IMR-90 (cell line): Measurements from ENCODE around the gene ZCCHC3. TPM values are rescaled to one million over a fixed set of nuclear protein-coding genes. Genes with fewer than 3 reads are reported as not detected.

Source experiments
- ATAC-seq: fragments of 200-7000 bp; cut with Tn5 transposase; 2 replicates; pipeline ENCODE4 v1.9.1; 2020; ENCODE audit warnings: low read depth, mild to moderate bottlenecking, moderate library complexity
- BruUV-seq: library from RNA; stranded (reverse); fragments of 400-500 nt; replicated peaks from 2 replicates; lab custom pipeline; 2021; lab: Mats Ljungman, UMichigan
- CTCF ChIA-PET: fragments of 300-600 bp; formaldehyde crosslinking; extraction: SDS; loops from one replicate; lab custom pipeline; 2021; ENCODE audit warnings: antibody characterized with exemption; lab: Yijun Ruan, JAX
- POLR2A ChIA-PET: fragments of 300-600 bp; sonication (Branson Sonifier 250); formaldehyde crosslinking; loops from one replicate; lab custom pipeline; 2022; ENCODE audit warnings: antibody characterized with exemption; ENCODE audit not compliant: unreplicated experiment; lab: Charles Lee
- DNase-seq: peaks from one replicate; pipeline ENCODE4 v3.0.0; 2013
- H2AFZ ChIP-seq: replicated peaks from 2 replicates; pipeline ENCODE3; 2013; ENCODE audit warnings: low read length, mild to moderate bottlenecking; ENCODE audit not compliant: poor library complexity
- H2AK5ac ChIP-seq: 2 replicates; pipeline ENCODE4 v1.6.1; 2013; ENCODE audit warnings: low read depth, low read length, inconsistent platforms
- H2AK9ac ChIP-seq: replicated peaks from 2 replicates; pipeline ENCODE3; 2013; ENCODE audit warnings: mild to moderate bottlenecking, low read depth, low read length, moderate library complexity; ENCODE audit not compliant: poor library complexity
- H2BK120ac ChIP-seq: 2 replicates; pipeline ENCODE4 v1.6.1; 2013; ENCODE audit warnings: low read depth, low read length, inconsistent platforms
- H2BK15ac ChIP-seq: 3 replicates; pipeline ENCODE4 v1.6.1; 2013; ENCODE audit warnings: low read depth, low read length, inconsistent platforms
- H2BK20ac ChIP-seq: 2 replicates; pipeline ENCODE4 v1.6.1; 2013; ENCODE audit warnings: low read depth, mild to moderate bottlenecking, inconsistent platforms, low read length, moderate library complexity
- H2BK5ac ChIP-seq: 2 replicates; pipeline ENCODE4 v1.6.1; 2013; ENCODE audit warnings: mild to moderate bottlenecking, low read depth, low read length, inconsistent platforms; ENCODE audit not compliant: poor library complexity, severe bottlenecking
- H3K14ac ChIP-seq: replicated peaks from 2 replicates; pipeline ENCODE4 v1.6.1; 2013; ENCODE audit warnings: low read depth, low read length, inconsistent platforms
- H3K18ac ChIP-seq: 2 replicates; pipeline ENCODE4 v1.6.1; 2013; ENCODE audit warnings: low read depth, low read length, control low read depth
- H3K23ac ChIP-seq: 2 replicates; pipeline ENCODE4 v1.6.1; 2013; ENCODE audit warnings: low read depth, low read length, inconsistent platforms
- H3K27ac ChIP-seq: 2 replicates; pipeline ENCODE4 v1.5.1; 2013; ENCODE audit warnings: mild to moderate bottlenecking, control low read depth, low read length; ENCODE audit not compliant: insufficient read depth
- H3K27me3 ChIP-seq: 2 replicates; pipeline ENCODE4 v1.6.1; 2013; ENCODE audit warnings: low read length; ENCODE audit not compliant: control insufficient read depth, insufficient read depth
- H3K36me3 ChIP-seq: 2 replicates; pipeline ENCODE4 v1.6.1; 2013; ENCODE audit warnings: low read length, mixed read lengths; ENCODE audit not compliant: control insufficient read depth, insufficient read depth
- H3K4ac ChIP-seq: 2 replicates; pipeline ENCODE4 v1.6.1; 2013; ENCODE audit warnings: low read depth, low read length, inconsistent platforms
- H3K4me1 ChIP-seq: 2 replicates; pipeline ENCODE4 v1.6.1; 2013; ENCODE audit warnings: low read length, mixed read lengths; ENCODE audit not compliant: control insufficient read depth, insufficient read depth
- H3K4me2 ChIP-seq: 2 replicates; pipeline ENCODE4 v1.6.1; 2013; ENCODE audit warnings: low read depth, mild to moderate bottlenecking, control low read depth, low read length, moderate library complexity
- H3K4me3 ChIP-seq: 2 replicates; pipeline ENCODE4 v1.5.1; 2013; ENCODE audit warnings: low read depth, mild to moderate bottlenecking, control low read depth, low read length, moderate library complexity; ENCODE audit not compliant: insufficient read depth
- H3K56ac ChIP-seq: 2 replicates; pipeline ENCODE4 v1.6.1; 2013; ENCODE audit warnings: low read length, inconsistent platforms; ENCODE audit not compliant: insufficient read depth; ENCODE audit errors: extremely low read depth
- H3K79me1 ChIP-seq, 2 experiments: 2 replicates each; pipeline ENCODE4 v1.6.1; 2013; ENCODE audit warnings: low read length in 2 of 2, inconsistent platforms in 1 of 2, low read depth in 1 of 2
- H3K9ac ChIP-seq: 2 replicates; pipeline ENCODE4 v1.6.1; 2013; ENCODE audit warnings: low read depth, low read length, control low read depth
- H3K9me1 ChIP-seq: 2 replicates; pipeline ENCODE4 v1.6.1; 2013; ENCODE audit warnings: low read length, inconsistent platforms; ENCODE audit not compliant: insufficient read depth
- H3K9me3 ChIP-seq: 2 replicates; pipeline ENCODE4 v1.6.1; 2013; ENCODE audit warnings: low read length; ENCODE audit not compliant: control insufficient read depth, insufficient read depth
- H4K20me1 ChIP-seq: 2 replicates; pipeline ENCODE4 v1.6.1; 2013; ENCODE audit warnings: low read length, inconsistent platforms; ENCODE audit not compliant: insufficient read depth
- H4K5ac ChIP-seq: 2 replicates; pipeline ENCODE4 v1.6.1; 2013; ENCODE audit warnings: mild to moderate bottlenecking, low read depth, low read length, control low read depth
- H4K8ac ChIP-seq, 2 experiments: 2 replicates each; pipeline ENCODE4 v1.6.1; 2013; ENCODE audit warnings: low read depth in 2 of 2, low read length in 2 of 2, control low read depth in 1 of 2, inconsistent platforms in 1 of 2
- H4K91ac ChIP-seq: 2 replicates; pipeline ENCODE4 v1.6.1; 2013; ENCODE audit warnings: low read depth, low read length, inconsistent platforms; ENCODE audit not compliant: insufficient read depth
- CHD1 ChIP-seq: IDR thresholded peaks from 2 replicates; pipeline ENCODE4 v1.6.1; 2012; ENCODE audit warnings: low read depth, low read length, improper control_type of control experiment
- WGBS, 2 experiments: methylation state at CpG; one replicate each; pipeline versions ENCODE4 v1.1.5 to v1.1.7; 2013; ENCODE audit warnings: missing lambda C conversion rate in 2 of 2; ENCODE audit not compliant: insufficient read length in 1 of 2; ENCODE audit errors: extremely low coverage in 2 of 2; 5-methylcytosine and 5-hydroxymethylcytosine counted together
- dilution Hi-C: fragments of 300-500 bp; cut with HindIII; formaldehyde crosslinking; loops from one replicate; pipeline ENCODE4 v1.14.3; 2018; ENCODE audit warnings: low sequenced_read_pairs; ENCODE audit not compliant: unreplicated experiment
- in situ Hi-C: fragments of 300-500 bp; cut with MboI; formaldehyde crosslinking; loops from 3 replicates; pipeline ENCODE4 v1.14.3; 2019; ENCODE audit warnings: low sequenced_read_pairs, inconsistent platforms, mixed read lengths
- intact Hi-C: fragments of 100-400 bp; cut with micrococcal nuclease; formaldehyde crosslinking; loops from 2 replicates; pipeline ENCODE4 v1.10.0; 2022
- polyA plus RNA-seq, 3 experiments: library from polyadenylated mRNA; depleted of rRNA; stranded (reverse); fragments of >200 nt; gene quantifications; 2 replicates each; pipeline ENCODE4 v1.2.3, GENCODE V29; 2012; ENCODE audit warnings: low replicate concordance in 1 of 3
- total RNA-seq: library from RNA; depleted of rRNA; stranded (reverse); fragments of >200 nt; gene quantifications from 2 replicates; pipeline ENCODE4 v1.2.3, GENCODE V29; 2012
- TF ChIP-seq, protein P1 (sequence below): fragments of 150-350 bp; IDR thresholded peaks from 2 replicates; pipeline ENCODE4 v1.6.1; 2016; ENCODE audit warnings: low read depth, mild to moderate bottlenecking, low read length, moderate library complexity, borderline replicate concordance

ZCCHC3 gene
- total and polyA plus RNA-seq, 2 of the 4 experiments (the other 2 are of a cell fraction) = 8.2 to 10.9 TPM

DNA sequence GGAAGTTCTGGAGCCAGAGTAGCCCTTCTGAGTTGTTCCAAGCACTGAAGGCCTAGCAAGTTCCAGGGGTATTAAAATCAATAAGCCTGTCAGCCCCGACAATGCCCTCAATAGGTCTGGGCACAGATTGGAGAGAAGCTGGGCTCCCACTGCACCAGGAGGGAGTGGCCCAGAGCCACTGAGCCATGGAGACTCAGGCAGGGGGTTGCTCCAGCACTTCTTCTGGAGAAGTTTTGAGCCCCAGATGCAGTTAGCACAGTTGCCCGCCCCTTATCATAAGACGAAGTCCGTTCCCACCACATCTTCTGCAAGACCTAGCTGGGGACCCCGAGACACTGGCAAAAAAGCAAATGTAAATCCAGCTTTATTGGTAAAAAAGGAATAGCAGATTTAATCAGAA is 26.9 kb upstream of the ZCCHC3 start:
- ChIA-PET POLR2A (no interaction called here), CTCF (no interaction called here)
- Histone ChIP-seq H4K20me1 (no peaks in the 10 kb centered on the region), H3K23ac (no peak overlapping the region), H2BK5ac (no peak overlapping the region), H3K18ac (no peak overlapping the region), H3K9ac (no peak overlapping the region), H3K4me2 (no peak overlapping the region), H3K9me1 (no peaks in the 10 kb centered on the region; the same call in 1 of the 2 replicates), H3K9me3 (no peaks in the 10 kb centered on the region), H3K27ac (no peak overlapping the region), H2BK15ac (no peak overlapping the region), H3K4me1 (no peaks in the 10 kb centered on the region), H2AK9ac (no peak overlapping the region), H2BK20ac (no peak overlapping the region), H3K4me3 (no peak overlapping the region), H4K91ac (no peak overlapping the region), H3K79me1 (no peaks in the 10 kb centered on the region), H2AK5ac (no peak overlapping the region), H2AFZ (no peak overlapping the region), H3K56ac (no peak overlapping the region), H4K5ac (no peak overlapping the region), H3K4ac (no peak overlapping the region), H3K27me3 (no peaks in the 10 kb centered on the region), H3K14ac (no peak overlapping the region), H2BK120ac (no peak overlapping the region), H3K36me3 (peaks cover 2% of the 10 kb centered on the region; the same call in 1 of the 2 replicates), H4K8ac (no peak overlapping the region)
- WGBS, 2 experiments = 86% methylated on average over 1 of the region's 5 CpGs; no CpG with 5 or more reads in 1 of the 2 experiments
- ATAC-seq (no peak), DNase-seq (no peak)
- dilution Hi-C loops (no loop called here), in situ Hi-C loops (no loop called here), intact Hi-C loops (no loop called here)
- no peak for TF ChIP-seq CHD1
- TF ChIP-seq, protein P1, sequence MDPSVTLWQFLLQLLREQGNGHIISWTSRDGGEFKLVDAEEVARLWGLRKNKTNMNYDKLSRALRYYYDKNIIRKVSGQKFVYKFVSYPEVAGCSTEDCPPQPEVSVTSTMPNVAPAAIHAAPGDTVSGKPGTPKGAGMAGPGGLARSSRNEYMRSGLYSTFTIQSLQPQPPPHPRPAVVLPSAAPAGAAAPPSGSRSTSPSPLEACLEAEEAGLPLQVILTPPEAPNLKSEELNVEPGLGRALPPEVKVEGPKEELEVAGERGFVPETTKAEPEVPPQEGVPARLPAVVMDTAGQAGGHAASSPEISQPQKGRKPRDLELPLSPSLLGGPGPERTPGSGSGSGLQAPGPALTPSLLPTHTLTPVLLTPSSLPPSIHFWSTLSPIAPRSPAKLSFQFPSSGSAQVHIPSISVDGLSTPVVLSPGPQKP = no peak
- BruUV-seq = no TSS peak
